T-helper 17 cell (primary cell): ENCODE data around the gene LAMA4. TPM values are rescaled to one million over a fixed set of nuclear protein-coding genes. Genes with fewer than 3 reads are reported as not detected.

Experiments used
- ATAC-seq: fragments of 150-1000 bp; cut with Tn5 transposase; 2 replicates; pipeline ENCODE4 v1.10.0; 2021; ENCODE audit warnings: mild to moderate bottlenecking, moderate library complexity
- DNase-seq, 3 donors: peaks; one replicate each; pipeline versions ENCODE4 v3.0.0 to v3.0.0-alpha.2; 2020 to 2021
- H3K9me3 ChIP-seq: one replicate; pipeline ENCODE4 v1.7.0; 2013; ENCODE audit warnings: low read length, mild to moderate bottlenecking; ENCODE audit not compliant: control insufficient read depth, poor library complexity, severe bottlenecking
- H3K27ac Mint-ChIP-seq: one replicate; pipeline ENCODE4 v1.8.0; 2022; ENCODE audit warnings: mild to moderate bottlenecking, moderate library complexity, mixed read lengths
- H3K27me3 Mint-ChIP-seq: one replicate; pipeline ENCODE4 v1.8.0; 2022; ENCODE audit warnings: mixed read lengths
- H3K36me3 Mint-ChIP-seq: one replicate; pipeline ENCODE4 v1.8.0; 2022; ENCODE audit warnings: low read depth, mixed read lengths
- H3K4me1 Mint-ChIP-seq: one replicate; pipeline ENCODE4 v1.8.0; 2022; ENCODE audit warnings: mild to moderate bottlenecking, mixed read lengths
- H3K4me3 Mint-ChIP-seq: one replicate; pipeline ENCODE4 v1.8.0; 2022; ENCODE audit warnings: mild to moderate bottlenecking, moderate library complexity, mixed read lengths
- total RNA-seq, 4 donors: library from RNA in 2 of 4; stranded (reverse) in 2 of 4; gene quantifications; one replicate each; pipeline ENCODE4 v1.2.3 and lab custom pipeline; 2022 to 2026

LAMA4 gene
- total RNA-seq, 2 donors from 2014 or later = not detected

GRCh38 chr6:112066606-112067005, 187.8 kb downstream of the LAMA4 start:
- Mint-ChIP-seq H3K4me3 (no peak overlapping the region), H3K27me3 (no peaks in the 10 kb centered on the region), H3K27ac (no peak overlapping the region), H3K36me3 (no peaks in the 10 kb centered on the region), H3K4me1 (no peaks in the 10 kb centered on the region)
- ATAC-seq (no peak), DNase-seq (no peak)
- H3K9me3 ChIP-seq = no peaks in the 10 kb centered on the region

GRCh38 chr6:112065426-112065986, 188.9 kb downstream of the LAMA4 start:
- DNase-seq (no peak), ATAC-seq (no peak)
- H3K4me1 Mint-ChIP-seq = no peaks in the 10 kb centered on the region
- H3K27me3 Mint-ChIP-seq = no peaks in the 10 kb centered on the region
- H3K4me3 Mint-ChIP-seq = no peak overlapping the region
- H3K27ac Mint-ChIP-seq = no peak overlapping the region
- no peaks in the 10 kb centered on the region for H3K9me3 ChIP-seq
- H3K36me3 Mint-ChIP-seq = no peaks in the 10 kb centered on the region

GRCh38 chr6:112062966-112063365, 191.4 kb downstream of the LAMA4 start:
- Mint-ChIP-seq H3K27ac (no peak overlapping the region), H3K27me3 (no peaks in the 10 kb centered on the region), H3K4me1 (no peaks in the 10 kb centered on the region)

GRCh38 chr6:112061605-112062004, 192.8 kb downstream of the LAMA4 start:
- H3K9me3 ChIP-seq = no peaks in the 10 kb centered on the region
- no peaks in the 10 kb centered on the region for H3K4me1 Mint-ChIP-seq
- DNase-seq (no peak), ATAC-seq (no peak)
- no peak overlapping the region for H3K27ac Mint-ChIP-seq
- no peaks in the 10 kb centered on the region for H3K27me3 Mint-ChIP-seq
- H3K36me3 Mint-ChIP-seq = no peaks in the 10 kb centered on the region
- H3K4me3 Mint-ChIP-seq = no peak overlapping the region

More at GRCh38 chr6:112062966-112063365, 191.4 kb downstream of the LAMA4 start:
- ATAC-seq (no peak), DNase-seq (no peak)
- no peak overlapping the region for H3K4me3 Mint-ChIP-seq
- no peaks in the 10 kb centered on the region for H3K9me3 ChIP-seq
- no peaks in the 10 kb centered on the region for H3K36me3 Mint-ChIP-seq

Other genes with a start within 250 kb of the LAMA4 start
- gene CCN6, start 200.5 kb downstream of the LAMA4 start, total RNA-seq = not detected
- gene TUBE1, start 167.1 kb downstream of the LAMA4 start, total RNA-seq = 10 to 100 TPM; 26.5 to 32.9 TPM
- gene FAM229B, start 167.0 kb downstream of the LAMA4 start, total RNA-seq = 1 to 10 TPM in 1 of 2 donors, under 1 TPM in 1; 0.50 to 3.9 TPM
- not detected for gene RFPL4B, start 92.8 kb upstream of the LAMA4 start, total RNA-seq